GM23338 (cell line): Measurements from ENCODE around the gene TAAR2. TPM values are rescaled to one million over a fixed set of nuclear protein-coding genes. Genes with fewer than 3 reads are reported as not detected.

Source experiments
- ATAC-seq: fragments of 200-7000 bp; cut with Tn5 transposase; 3 replicates; pipeline ENCODE4 v1.9.1; 2020
- DNase-seq: peaks from one replicate; pipeline ENCODE4 v3.0.0-alpha.2; 2015; ENCODE audit warnings: low spot score
- H2AFZ ChIP-seq: fragments of 200-600 bp; sonication (generic); 2 replicates; pipeline ENCODE4 v1.8.0; 2016; ENCODE audit warnings: antibody characterized with exemption, mild to moderate bottlenecking, moderate library complexity
- H3F3A ChIP-seq: fragments of 200-600 bp; sonication (generic); replicated peaks from 2 replicates; pipeline ENCODE4 v1.8.0; 2017; ENCODE audit warnings: antibody characterized with exemption, mixed run types, low read depth
- H3K27ac ChIP-seq: fragments of 200-600 bp; sonication (generic); 2 replicates; pipeline ENCODE4 v1.6.1; 2016; ENCODE audit warnings: low read depth
- H3K27me3 ChIP-seq: fragments of 200-600 bp; sonication (generic); 2 replicates; pipeline ENCODE4 v1.8.0; 2016; ENCODE audit warnings: mild to moderate bottlenecking, mixed run types, moderate library complexity; ENCODE audit not compliant: insufficient read depth
- H3K36me3 ChIP-seq: fragments of 200-600 bp; sonication (generic); 2 replicates; pipeline ENCODE4 v1.8.0; 2016; ENCODE audit warnings: mild to moderate bottlenecking; ENCODE audit not compliant: insufficient read depth
- H3K4me1 ChIP-seq: fragments of 200-600 bp; sonication (generic); 2 replicates; pipeline ENCODE4 v1.8.0; 2016; ENCODE audit warnings: mild to moderate bottlenecking, moderate library complexity; ENCODE audit not compliant: insufficient read depth
- H3K4me2 ChIP-seq: fragments of 200-600 bp; sonication (generic); 2 replicates; pipeline ENCODE4 v1.7.1; 2017; ENCODE audit warnings: mixed run types
- H3K4me3 ChIP-seq: fragments of 200-600 bp; sonication (generic); 2 replicates; pipeline ENCODE4 v1.6.1; 2016; ENCODE audit warnings: mixed run types
- H3K79me2 ChIP-seq: fragments of 200-600 bp; sonication (generic); replicated peaks from 2 replicates; pipeline ENCODE4 v1.8.0; 2017; ENCODE audit warnings: mild to moderate bottlenecking; ENCODE audit not compliant: insufficient read depth
- H3K9me2 ChIP-seq: fragments of 200-600 bp; sonication (generic); 2 replicates; pipeline ENCODE4 v1.8.0; 2017; ENCODE audit not compliant: insufficient read depth
- H4K20me1 ChIP-seq: fragments of 200-600 bp; sonication (generic); replicated peaks from 2 replicates; pipeline ENCODE4 v1.8.0; 2017; ENCODE audit warnings: mild to moderate bottlenecking; ENCODE audit not compliant: insufficient read depth
- H3K27ac Mint-ChIP-seq: 2 replicates; pipeline ENCODE4 v1.8.0; 2020; ENCODE audit warnings: inconsistent platforms, mild to moderate bottlenecking, moderate library complexity, mixed read lengths
- H3K27me3 Mint-ChIP-seq: 3 replicates; pipeline ENCODE4 v1.8.0; 2022; ENCODE audit warnings: low read depth, mild to moderate bottlenecking, moderate library complexity, mixed read lengths, inconsistent platforms; ENCODE audit not compliant: insufficient read depth, poor library complexity
- H3K36me3 Mint-ChIP-seq: 3 replicates; pipeline ENCODE4 v1.8.0; 2021; ENCODE audit warnings: low read depth, mild to moderate bottlenecking, inconsistent platforms, moderate library complexity, mixed read lengths
- H3K4me1 Mint-ChIP-seq: 3 replicates; pipeline ENCODE4 v1.8.0; 2020; ENCODE audit warnings: mild to moderate bottlenecking, inconsistent platforms, mixed read lengths
- H3K4me3 Mint-ChIP-seq: 3 replicates; pipeline ENCODE4 v1.8.0; 2021; ENCODE audit warnings: moderate library complexity, mild to moderate bottlenecking, inconsistent platforms, mixed read lengths
- H3K9me3 Mint-ChIP-seq: 3 replicates; pipeline ENCODE4 v1.8.0; 2020; ENCODE audit warnings: moderate library complexity, mild to moderate bottlenecking, inconsistent platforms, mixed read lengths
- CREB1 ChIP-seq: fragments of 250-450 bp; sonication (Bioruptor Pico); IDR thresholded peaks from 2 replicates; pipeline ENCODE4 v1.5.0; 2020; ENCODE audit warnings: low read depth, mild to moderate bottlenecking, moderate library complexity
- ETS1 ChIP-seq: IDR thresholded peaks from 2 replicates; pipeline ENCODE4 v1.6.1; 2016; ENCODE audit warnings: antibody characterized with exemption
- JUNB ChIP-seq: IDR thresholded peaks from one replicate; pipeline ENCODE4 v1.6.1; 2016; ENCODE audit warnings: antibody characterized with exemption; ENCODE audit not compliant: unreplicated experiment
- REST ChIP-seq: IDR thresholded peaks from one replicate; pipeline ENCODE4 v1.6.1; 2018; ENCODE audit warnings: antibody characterized with exemption; ENCODE audit not compliant: unreplicated experiment
- ZNF114 ChIP-seq: fragments of 250-450 bp; sonication (Bioruptor Pico); IDR thresholded peaks from 2 replicates; pipeline ENCODE4 v1.5.0; 2020; ENCODE audit warnings: mild to moderate bottlenecking, moderate library complexity
- ZNF331 ChIP-seq: fragments of 250-450 bp; sonication (Bioruptor Pico); IDR thresholded peaks from 2 replicates; pipeline ENCODE4 v1.5.0; 2020; ENCODE audit warnings: low read depth, mild to moderate bottlenecking, moderate library complexity
- ZNF462 ChIP-seq: fragments of 250-450 bp; sonication (Bioruptor Pico); IDR thresholded peaks from 2 replicates; pipeline ENCODE4 v1.5.0; 2020; ENCODE audit warnings: mild to moderate bottlenecking, moderate library complexity
- polyA plus RNA-seq: library from polyadenylated mRNA; unstranded; fragments of >200 nt; fragmentation: Nextera tagmentation; extraction: Ambion mirVana; gene quantifications from 2 replicates; pipeline ENCODE4 v1.2.1, GENCODE V29; 2016
- total RNA-seq: library from RNA; depleted of rRNA; stranded (reverse); fragments of >200 nt; shearing (Covaris generic); gene quantifications from 2 replicates; pipeline ENCODE4 v1.2.3, GENCODE V29; 2014

TAAR2 gene
- total and polyA plus RNA-seq, 2 experiments from 2014 or later: not detected

- no peak for TF ChIP-seq REST
- TF ChIP-seq ZNF114 (CRISPR knock-in tag): no peak
- no peak for TF ChIP-seq JUNB
- TF ChIP-seq ZNF462 (CRISPR knock-in tag): no peak
- no peak for TF ChIP-seq CREB1 (CRISPR knock-in tag)
- TF ChIP-seq ZNF331 (CRISPR knock-in tag): no peak
Measured at GRCh38 chr6:132592855-132593254, 31.2 kb downstream of the TAAR2 start (continued).

- Mint-ChIP-seq H3K36me3 (no peaks in the 10 kb centered on the region), H3K4me1 (no peaks in the 10 kb centered on the region)
- ATAC-seq: no peak
- TF ChIP-seq ETS1 (no peak), ZNF331 (CRISPR knock-in tag) (no peak), ZNF114 (CRISPR knock-in tag) (no peak)
Measured at GRCh38 chr6:132590362-132590761, 33.7 kb downstream of the TAAR2 start.

More at GRCh38 chr6:132590362-132590761, 33.7 kb downstream of the TAAR2 start:
- Histone ChIP-seq H3K4me2 (no peak overlapping the region), H3K36me3 (no peaks in the 10 kb centered on the region), H4K20me1 (no peaks in the 10 kb centered on the region), H3K4me1 (no peaks in the 10 kb centered on the region), H3K4me3 (no peak overlapping the region), H2AFZ (no peak overlapping the region), H3F3A (no peaks in the 10 kb centered on the region), H3K27ac (no peak overlapping the region), H3K79me2 (no peaks in the 10 kb centered on the region), H3K27me3 (no peaks in the 10 kb centered on the region), H3K9me2 (no peaks in the 10 kb centered on the region)
- no peak overlapping the region for H3K4me3 Mint-ChIP-seq
- no peaks in the 10 kb centered on the region for H3K9me3 Mint-ChIP-seq
- H3K27ac Mint-ChIP-seq: no peak overlapping the region
- DNase-seq: no peak
- peaks cover 2% of the 10 kb centered on the region for H3K27me3 Mint-ChIP-seq
